Measurements from ENCODE around the gene KRT15.

DNA sequence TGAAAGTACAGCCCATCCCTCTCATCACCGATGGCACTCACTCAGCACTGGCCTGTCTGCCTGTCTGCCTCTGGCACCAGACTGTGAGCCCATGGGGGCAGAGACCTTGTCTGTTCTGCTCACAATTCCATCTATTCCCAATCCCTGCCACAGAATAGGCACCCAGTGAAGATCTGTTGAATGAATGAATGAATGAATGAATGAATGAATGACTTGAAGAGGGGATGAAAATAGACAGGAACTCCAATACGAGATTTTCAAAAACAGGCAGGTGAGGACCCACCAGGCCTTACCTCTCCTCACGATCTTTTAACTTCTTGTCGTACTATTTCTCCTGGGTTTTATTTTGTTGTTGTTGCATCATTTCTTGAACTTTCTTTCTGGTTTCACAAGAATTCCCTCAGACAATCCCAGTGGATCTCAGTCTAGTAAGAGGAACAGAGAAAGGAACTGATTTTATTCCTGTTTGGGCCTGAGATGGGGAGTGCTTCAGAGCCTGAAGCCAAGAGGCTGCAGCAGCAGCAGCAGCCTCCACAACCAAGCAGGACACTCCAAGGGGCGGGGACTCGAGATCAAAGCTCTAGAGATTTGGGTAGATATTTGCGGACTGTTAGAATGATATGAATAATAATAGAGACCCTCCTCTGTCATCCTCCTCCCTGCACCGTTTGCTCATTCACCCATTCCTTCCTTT lies 35.4 kb upstream of the KRT15 start:
- TF ChIP-seq POLR2A (IDR thresholded peaks at IDR 0.05; ENCODE audit: low read length): no peak
- TF ChIP-seq GATA1 (IDR thresholded peaks at IDR 0.05; ENCODE audit: low read depth, low read length): no peak
